Smooth muscle cell of trachea (primary cell): ENCODE results near the gene PLK3. TPM values are rescaled to one million over a fixed set of nuclear protein-coding genes. Genes with fewer than 3 reads are reported as not detected.

ENCODE experiments used
- total RNA-seq: library from RNA; depleted of rRNA; stranded (reverse); fragments of >200 nt; gene quantifications from 2 replicates; pipeline ENCODE4 v1.2.1, GENCODE V29; 2014

PLK3 gene
- total RNA-seq = 14.4 and 32.7 TPM in 2 replicates

GRCh38 chr1:44799770-44800584 lies at the start of gene PLK3:
Gene PLK3 (plus strand): TSS chr1:44800377. CDS start chr1:44800464, 87 bp downstream.

GRCh38 chr1:44775078-44775929 lies 24.9 kb upstream of the PLK3 start, which contains the start of gene RPS8:
Gene RPS8 (plus strand): TSS chr1:44775540. CDS start chr1:44775597, 57 bp downstream.

GRCh38 chr1:44788120-44788860 lies 11.9 kb upstream of the PLK3 start, which contains the start of gene BEST4:
Gene BEST4 (minus strand): TSS chr1:44788170. CDS start chr1:44787705, 465 bp downstream.

GRCh38 chr1:44806704-44807363 lies 6.7 kb downstream of the PLK3 start, which contains the start of gene DYNLT4:
Gene DYNLT4 (minus strand): TSS chr1:44807351. CDS start chr1:44806668, 683 bp downstream.

GRCh38 chr1:44808063-44808937 lies 8.1 kb downstream of the PLK3 start, which contains the start of gene BTBD19:
Gene BTBD19 (plus strand): TSS chr1:44808523. CDS start chr1:44808821, 298 bp downstream.

GRCh38 chr1:44842862-44843655 lies 42.9 kb downstream of the PLK3 start, which contains the start of gene PTCH2:
Gene PTCH2 (minus strand): TSS chr1:44843253. CDS start chr1:44842932, 321 bp downstream.

Other genes starting within 250 kb of the PLK3 start
- 6.3 and 8.6 TPM in 2 replicates for gene TMEM53, start 125.9 kb upstream of the PLK3 start, total RNA-seq
- gene ARMH1, start 125.7 kb upstream of the PLK3 start, total RNA-seq = 1.3 and 5.0 TPM in 2 replicates
- gene RNU5D-1, start 69.2 kb upstream of the PLK3 start, total RNA-seq = not detected in 2 replicates
- 2.2 and 52.5 TPM in 2 replicates for gene KIF2C, start 60.5 kb upstream of the PLK3 start, total RNA-seq
- gene RPS8, start 24.8 kb upstream of the PLK3 start, total RNA-seq = 1,101 and 2,066 TPM in 2 replicates
- 0.33 TPM in 1 of 2 replicates, not detected in the other for gene BEST4, start 12.2 kb upstream of the PLK3 start, total RNA-seq
- not detected in 2 replicates for gene DYNLT4, start 7.0 kb downstream of the PLK3 start, total RNA-seq
- gene BTBD19, start 8.1 kb downstream of the PLK3 start, total RNA-seq = 3.9 and 10.1 TPM in 2 replicates
- gene PTCH2, start 42.9 kb downstream of the PLK3 start, total RNA-seq = 0.33 and 0.73 TPM in 2 replicates
- 32.6 and 62.1 TPM in 2 replicates for gene EIF2B3, start 186.2 kb downstream of the PLK3 start, total RNA-seq
- gene HECTD3, start 210.9 kb downstream of the PLK3 start, total RNA-seq = 36.6 and 48.6 TPM in 2 replicates
- 193 and 219 TPM in 2 replicates for gene UROD, start 211.9 kb downstream of the PLK3 start, total RNA-seq